MM.1S (cell line): ENCODE results near the gene MGAT5.

Experiments used
- DNase-seq: peaks from one replicate; pipeline ENCODE4 v3.0.0-alpha.2; 2015
- H2AFZ ChIP-seq: fragments of 300-600 bp; sonication (generic); 2 replicates; pipeline ENCODE4 v1.6.0; 2016; ENCODE audit warnings: antibody characterized with exemption, low read length
- H3F3A ChIP-seq: fragments of 300-600 bp; sonication (generic); 2 replicates; pipeline ENCODE4 v1.6.1; 2016; ENCODE audit warnings: mild to moderate bottlenecking, antibody characterized with exemption, low read length, moderate library complexity, mixed read lengths; ENCODE audit not compliant: insufficient read depth
- H3K27ac ChIP-seq: fragments of 300-600 bp; sonication (generic); 2 replicates; pipeline ENCODE4 v1.5.1; 2016; ENCODE audit warnings: mild to moderate bottlenecking, low read length
- H3K27me3 ChIP-seq: fragments of 300-600 bp; sonication (generic); replicated peaks from 2 replicates; pipeline ENCODE4 v1.6.0; 2016; ENCODE audit warnings: low read length; ENCODE audit not compliant: insufficient read depth
- H3K36me3 ChIP-seq: fragments of 300-600 bp; sonication (generic); replicated peaks from 2 replicates; pipeline ENCODE4 v1.6.1; 2016; ENCODE audit warnings: mild to moderate bottlenecking, low read length, mixed read lengths; ENCODE audit not compliant: insufficient read depth
- H3K4me1 ChIP-seq: fragments of 300-600 bp; sonication (generic); 2 replicates; pipeline ENCODE4 v1.6.1; 2016; ENCODE audit warnings: low read length, mixed read lengths
- H3K4me2 ChIP-seq: fragments of 300-600 bp; sonication (generic); 2 replicates; pipeline ENCODE4 v1.6.0; 2016; ENCODE audit warnings: low read depth, low read length
- H3K4me3 ChIP-seq: fragments of 300-600 bp; sonication (generic); 2 replicates; pipeline ENCODE4 v1.5.1; 2016; ENCODE audit warnings: low read length, mixed read lengths
- H3K79me2 ChIP-seq: fragments of 300-600 bp; sonication (generic); 2 replicates; pipeline ENCODE4 v1.6.1; 2016; ENCODE audit warnings: mixed run types, low read length, mixed read lengths
- H3K9ac ChIP-seq: fragments of 300-600 bp; sonication (generic); 2 replicates; pipeline ENCODE4 v1.6.1; 2016; ENCODE audit warnings: low read length, mixed read lengths
- H3K9me2 ChIP-seq: fragments of 300-600 bp; sonication (generic); replicated peaks from 2 replicates; pipeline ENCODE4 v1.6.1; 2016; ENCODE audit warnings: mild to moderate bottlenecking, low read length, mixed read lengths; ENCODE audit not compliant: insufficient read depth
- H3K9me3 ChIP-seq: fragments of 300-600 bp; sonication (generic); replicated peaks from 2 replicates; pipeline ENCODE4 v1.6.1; 2016; ENCODE audit warnings: mild to moderate bottlenecking, low read length, mixed read lengths; ENCODE audit not compliant: insufficient read depth
- H4K20me1 ChIP-seq: fragments of 300-600 bp; sonication (generic); 2 replicates; pipeline ENCODE4 v1.6.1; 2016; ENCODE audit warnings: mild to moderate bottlenecking, low read length, moderate library complexity, mixed read lengths; ENCODE audit not compliant: insufficient read depth
- EZH2 ChIP-seq: fragments of 300-600 bp; sonication (generic); optimal IDR thresholded peaks from 2 replicates; pipeline ENCODE3; 2017; ENCODE audit warnings: low read depth, mild to moderate bottlenecking, antibody characterized with exemption, low read length, mixed read lengths
- EZH2phosphoT487 ChIP-seq: fragments of 300-600 bp; sonication (generic); IDR thresholded peaks from 2 replicates; pipeline ENCODE4 v1.6.1; 2018; ENCODE audit warnings: antibody characterized with exemption, low read length
- TF ChIP-seq, protein P1 (sequence below): fragments of 300-600 bp; sonication (generic); IDR thresholded peaks from 2 replicates; pipeline ENCODE4 v1.5.1; 2016; ENCODE audit warnings: antibody characterized with exemption, low read length, mixed read lengths

Gene MGAT5

DNA sequence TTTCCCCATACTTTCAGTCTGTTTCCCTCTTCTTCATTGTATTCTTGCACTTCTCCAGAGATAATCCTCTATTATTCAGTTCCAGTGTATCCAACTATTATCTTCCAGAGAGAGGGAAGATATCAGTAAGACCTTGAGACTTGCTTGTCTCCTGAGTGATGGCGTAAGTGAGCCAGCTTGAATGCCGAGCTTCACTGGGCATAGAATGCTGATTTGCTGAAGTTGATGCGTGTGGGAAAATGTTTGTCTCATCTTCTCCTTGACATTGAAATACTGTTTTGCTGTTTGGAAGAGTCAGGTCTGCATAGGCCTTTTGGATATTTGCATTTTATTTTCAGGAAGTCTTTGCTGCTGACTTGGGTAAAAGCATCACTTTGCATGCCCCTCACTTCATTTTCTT lies 41.1 kb upstream of the MGAT5 start:
- Histone ChIP-seq H2AFZ (no peak overlapping the region), H3K9me3 (no peaks in the 10 kb centered on the region), H3K27ac (no peak overlapping the region), H3K4me2 (no peak overlapping the region), H3K9me2 (no peaks in the 10 kb centered on the region), H3K4me1 (peaks cover 28% of the 10 kb centered on the region), H3F3A (peaks cover 8% of the 10 kb centered on the region), H3K27me3 (no peaks in the 10 kb centered on the region), H3K79me2 (peaks cover 66% of the 10 kb centered on the region), H4K20me1 (no peaks in the 10 kb centered on the region), H3K4me3 (no peak overlapping the region), H3K36me3 (no peaks in the 10 kb centered on the region), H3K9ac (no peak overlapping the region)
- TF ChIP-seq EZH2phosphoT487 (no peak), EZH2 (no peak)
- TF ChIP-seq, protein P1, sequence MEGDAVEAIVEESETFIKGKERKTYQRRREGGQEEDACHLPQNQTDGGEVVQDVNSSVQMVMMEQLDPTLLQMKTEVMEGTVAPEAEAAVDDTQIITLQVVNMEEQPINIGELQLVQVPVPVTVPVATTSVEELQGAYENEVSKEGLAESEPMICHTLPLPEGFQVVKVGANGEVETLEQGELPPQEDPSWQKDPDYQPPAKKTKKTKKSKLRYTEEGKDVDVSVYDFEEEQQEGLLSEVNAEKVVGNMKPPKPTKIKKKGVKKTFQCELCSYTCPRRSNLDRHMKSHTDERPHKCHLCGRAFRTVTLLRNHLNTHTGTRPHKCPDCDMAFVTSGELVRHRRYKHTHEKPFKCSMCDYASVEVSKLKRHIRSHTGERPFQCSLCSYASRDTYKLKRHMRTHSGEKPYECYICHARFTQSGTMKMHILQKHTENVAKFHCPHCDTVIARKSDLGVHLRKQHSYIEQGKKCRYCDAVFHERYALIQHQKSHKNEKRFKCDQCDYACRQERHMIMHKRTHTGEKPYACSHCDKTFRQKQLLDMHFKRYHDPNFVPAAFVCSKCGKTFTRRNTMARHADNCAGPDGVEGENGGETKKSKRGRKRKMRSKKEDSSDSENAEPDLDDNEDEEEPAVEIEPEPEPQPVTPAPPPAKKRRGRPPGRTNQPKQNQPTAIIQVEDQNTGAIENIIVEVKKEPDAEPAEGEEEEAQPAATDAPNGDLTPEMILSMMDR, result no peak
- no peak for DNase-seq

DNA sequence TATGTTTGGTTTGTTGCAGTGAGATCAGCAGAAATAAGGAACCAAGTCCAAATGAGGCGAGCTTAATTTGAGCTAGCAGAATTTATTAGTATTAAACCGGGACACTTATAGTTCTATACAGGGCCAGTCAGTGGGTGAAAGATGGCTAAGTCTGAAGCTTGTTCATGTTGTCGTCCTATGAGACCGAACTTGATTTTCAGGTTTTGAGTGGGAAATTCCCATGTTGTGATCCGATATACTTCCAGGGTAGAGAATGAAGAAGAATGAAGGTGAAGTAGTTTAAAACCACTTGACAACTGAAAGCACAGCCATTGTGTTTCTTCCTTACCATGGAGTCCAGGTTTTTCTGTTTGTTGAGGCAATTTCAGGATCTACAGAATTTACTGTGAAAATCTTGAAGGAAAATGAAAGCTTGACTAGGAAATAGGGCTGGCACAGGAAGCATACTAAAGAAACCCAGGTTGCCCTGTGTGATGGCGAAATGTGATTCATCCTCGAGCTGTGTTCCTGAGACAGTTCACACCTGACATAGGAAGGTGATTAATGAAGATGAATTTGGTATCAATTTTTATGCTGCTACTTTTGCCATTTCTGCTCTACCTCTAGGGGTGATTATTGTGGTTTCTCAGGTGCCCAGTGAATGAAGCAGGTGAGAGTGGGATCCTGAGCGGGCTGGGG lies 37.6 kb upstream of the MGAT5 start:
- peaks cover 89% of the 10 kb centered on the region for H3K79me2 ChIP-seq
- peak overlapping the region; percentile 84 for H3K27ac ChIP-seq

DNA sequence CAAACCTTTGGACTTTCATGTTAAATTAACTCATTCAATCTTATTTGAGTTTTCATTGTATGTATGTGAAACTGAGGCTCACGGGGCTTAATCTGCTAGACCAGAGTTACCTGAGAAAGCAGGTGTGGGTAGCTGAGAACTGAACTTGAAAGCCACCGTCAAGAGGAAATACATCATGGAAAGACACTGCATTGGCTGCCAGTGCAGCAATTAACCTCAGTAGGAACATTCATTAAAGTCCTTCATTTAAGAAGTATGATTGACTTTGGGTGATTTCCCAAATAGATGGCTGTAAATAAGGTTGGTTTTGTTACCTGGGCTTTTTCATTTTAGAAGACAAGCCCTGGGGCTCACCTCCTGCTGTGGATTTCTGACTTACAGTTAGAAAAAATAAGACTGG lies 36.5 kb upstream of the MGAT5 start:
- no peak overlapping the region for H2AFZ ChIP-seq
- no peak overlapping the region for H3K4me3 ChIP-seq
- peaks cover 100% of the 10 kb centered on the region for H3K79me2 ChIP-seq
- H3K9me3 ChIP-seq, result no peaks in the 10 kb centered on the region
- H3K36me3 ChIP-seq, result no peaks in the 10 kb centered on the region
- H3K27me3 ChIP-seq, result no peaks in the 10 kb centered on the region
- peak; percentile 76 for DNase-seq
- peak overlapping the region; percentile 84 for H3K27ac ChIP-seq
- no peaks in the 10 kb centered on the region for H4K20me1 ChIP-seq
- peaks cover 8% of the 10 kb centered on the region for H3F3A ChIP-seq
- peak overlapping the region; percentile 34 for H3K9ac ChIP-seq
- H3K9me2 ChIP-seq, result no peaks in the 10 kb centered on the region
- peak overlapping the region; percentile 56; the same call in 1 of the 2 replicates for H3K4me2 ChIP-seq
- TF ChIP-seq, protein P1, result no peak
- TF ChIP-seq EZH2 (no peak), EZH2phosphoT487 (no peak)
- H3K4me1 ChIP-seq, result peaks cover 32% of the 10 kb centered on the region

More for the DNA sequence above, 37.6 kb upstream of the MGAT5 start:
- no peak for DNase-seq
- H3K4me1 ChIP-seq, result peaks cover 32% of the 10 kb centered on the region
- no peaks in the 10 kb centered on the region for H3K9me3 ChIP-seq
- no peaks in the 10 kb centered on the region for H3K27me3 ChIP-seq
- peak overlapping the region; percentile 34 for H3K9ac ChIP-seq
- H3F3A ChIP-seq, result peaks cover 8% of the 10 kb centered on the region
- no peaks in the 10 kb centered on the region for H3K36me3 ChIP-seq
- H2AFZ ChIP-seq, result no peak overlapping the region
- TF ChIP-seq, protein P1, result no peak
- TF ChIP-seq EZH2 (no peak), EZH2phosphoT487 (no peak)
- no peaks in the 10 kb centered on the region for H3K9me2 ChIP-seq
- H3K4me2 ChIP-seq, result peak overlapping the region; percentile 56
- H3K4me3 ChIP-seq, result no peak overlapping the region
- no peaks in the 10 kb centered on the region for H4K20me1 ChIP-seq
